ENCODE data around the gene C22orf39. TPM values are rescaled to one million over a fixed set of nuclear protein-coding genes. Genes with fewer than 3 reads are reported as not detected.

Gene C22orf39
- total RNA-seq, 6 donors from 2014 or later: 29.1 to 48.6 (median 43.6) TPM

DNA sequence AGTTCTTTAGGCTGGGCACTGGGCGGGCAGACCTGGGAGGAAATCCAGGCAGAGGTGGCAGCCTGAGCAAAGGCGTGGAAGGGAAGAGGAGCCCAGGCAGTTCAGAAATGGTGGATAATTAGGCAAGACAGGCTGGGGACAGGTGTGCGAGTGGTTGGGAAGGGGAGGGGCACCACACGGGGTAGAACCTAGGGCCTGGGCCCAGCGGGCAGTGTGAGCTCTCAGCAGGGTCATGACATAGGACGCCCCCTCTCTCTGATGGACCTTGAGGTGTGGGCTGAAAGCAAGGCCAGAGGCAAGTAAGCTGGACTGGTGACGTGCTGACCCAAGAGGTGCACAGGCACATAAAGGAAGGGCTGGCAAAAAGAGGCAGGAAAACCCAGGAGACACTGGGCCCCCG, 24.7 kb upstream of the C22orf39 start:
- WGBS, 2 donors: 91 to 96% methylated on average over 8 of the region's 8 CpGs
- no peak for ATAC-seq (ENCODE audit: low FRiP score in 2 of 2)
- Histone ChIP-seq H3K9me3 (no peaks in the 10 kb centered on the region), H3K27me3 (no peaks in the 10 kb centered on the region), H3K4me1 (peaks cover 3 to 15% (median 12%) of the 10 kb centered on the region in 4 donors), H3K4me3 (no peak overlapping the region), H3K36me3 (peaks cover 26 to 83% (median 74%) of the 10 kb centered on the region in 4 donors), H3K27ac (no peak overlapping the region)
- TF ChIP-seq POLR2A (IDR thresholded peaks at IDR 0.05) (no peak), EP300 (IDR thresholded peaks at IDR 0.05) (no peak), POLR2AphosphoS5 (IDR thresholded peaks at IDR 0.05) (no peak)
- TF ChIP-seq, protein P1, sequence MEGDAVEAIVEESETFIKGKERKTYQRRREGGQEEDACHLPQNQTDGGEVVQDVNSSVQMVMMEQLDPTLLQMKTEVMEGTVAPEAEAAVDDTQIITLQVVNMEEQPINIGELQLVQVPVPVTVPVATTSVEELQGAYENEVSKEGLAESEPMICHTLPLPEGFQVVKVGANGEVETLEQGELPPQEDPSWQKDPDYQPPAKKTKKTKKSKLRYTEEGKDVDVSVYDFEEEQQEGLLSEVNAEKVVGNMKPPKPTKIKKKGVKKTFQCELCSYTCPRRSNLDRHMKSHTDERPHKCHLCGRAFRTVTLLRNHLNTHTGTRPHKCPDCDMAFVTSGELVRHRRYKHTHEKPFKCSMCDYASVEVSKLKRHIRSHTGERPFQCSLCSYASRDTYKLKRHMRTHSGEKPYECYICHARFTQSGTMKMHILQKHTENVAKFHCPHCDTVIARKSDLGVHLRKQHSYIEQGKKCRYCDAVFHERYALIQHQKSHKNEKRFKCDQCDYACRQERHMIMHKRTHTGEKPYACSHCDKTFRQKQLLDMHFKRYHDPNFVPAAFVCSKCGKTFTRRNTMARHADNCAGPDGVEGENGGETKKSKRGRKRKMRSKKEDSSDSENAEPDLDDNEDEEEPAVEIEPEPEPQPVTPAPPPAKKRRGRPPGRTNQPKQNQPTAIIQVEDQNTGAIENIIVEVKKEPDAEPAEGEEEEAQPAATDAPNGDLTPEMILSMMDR (IDR thresholded peaks at IDR 0.05): no peak
- no peak for DNase-seq

DNA sequence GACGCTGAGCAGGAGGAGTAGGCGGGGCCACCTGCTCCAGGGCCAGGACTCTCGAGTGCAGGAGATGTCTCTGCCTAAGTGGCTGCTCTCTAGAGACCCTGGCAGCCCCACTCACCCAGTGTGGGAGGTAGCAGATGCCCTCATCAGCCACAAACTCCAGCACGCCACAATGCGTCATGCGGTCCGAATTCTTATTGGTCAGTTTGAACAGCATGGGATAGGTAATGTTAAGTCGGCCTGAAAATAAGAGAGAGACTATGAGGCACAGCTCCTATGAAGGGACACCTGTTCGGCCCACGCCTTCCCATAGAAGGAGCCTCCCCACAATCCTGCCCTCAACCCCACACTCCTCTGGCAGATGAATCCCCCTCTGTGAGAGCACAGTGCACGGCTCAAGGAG, 24.1 kb upstream of the C22orf39 start:
- WGBS, 2 donors: 85 to 90% methylated on average over 3 to 11 of the region's 11 CpGs
- ATAC-seq (ENCODE audit: low FRiP score in 2 of 2): no peak
- TF ChIP-seq EP300 (IDR thresholded peaks at IDR 0.05): no peak
- TF ChIP-seq POLR2A (IDR thresholded peaks at IDR 0.05): no peak
- TF ChIP-seq POLR2AphosphoS5 (IDR thresholded peaks at IDR 0.05): no peak
- TF ChIP-seq, protein P1 (IDR thresholded peaks at IDR 0.05): no peak
- Histone ChIP-seq H3K4me3 (no peak overlapping the region), H3K4me1 (peaks cover 0 to 11% (median 8%) of the 10 kb centered on the region in 4 donors), H3K36me3 (peaks cover 33 to 90% (median 80%) of the 10 kb centered on the region in 4 donors), H3K9me3 (no peaks in the 10 kb centered on the region), H3K27ac (no peak overlapping the region), H3K27me3 (no peaks in the 10 kb centered on the region)
- no peak for DNase-seq

DNA sequence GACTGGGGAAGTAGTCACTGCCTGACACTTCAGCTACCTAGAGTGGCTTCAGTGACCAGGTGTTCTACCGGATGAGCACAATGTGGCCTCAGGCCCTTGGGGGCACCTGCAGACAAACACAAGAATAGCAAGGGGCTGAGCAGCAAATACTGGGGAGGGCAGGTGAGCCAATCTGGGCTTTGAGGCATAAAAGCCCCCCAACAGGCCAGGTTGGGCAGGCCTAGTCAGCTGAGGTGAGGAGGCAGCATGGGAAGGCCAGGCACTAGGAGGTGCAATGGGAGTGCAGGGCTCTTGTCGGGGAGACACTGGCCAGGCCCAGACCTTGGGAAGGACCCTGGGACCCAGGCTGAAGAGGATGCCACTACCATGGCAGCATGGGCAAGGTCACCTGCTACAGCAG, 22.5 kb upstream of the C22orf39 start:
- DNase-seq (no peak), ATAC-seq (ENCODE audit: low FRiP score in 2 of 2) (no peak)
- Histone ChIP-seq H3K4me1 (no peaks in the 10 kb centered on the region), H3K27ac (no peak overlapping the region), H3K4me3 (no peak overlapping the region), H3K36me3 (peaks cover 40 to 100% (median 92%) of the 10 kb centered on the region in 4 donors), H3K27me3 (no peaks in the 10 kb centered on the region), H3K9me3 (no peaks in the 10 kb centered on the region)
- TF ChIP-seq EP300 (IDR thresholded peaks at IDR 0.05): no peak
- TF ChIP-seq, protein P1 (IDR thresholded peaks at IDR 0.05): no peak
- no peak for TF ChIP-seq POLR2A (IDR thresholded peaks at IDR 0.05)
- no peak for TF ChIP-seq POLR2AphosphoS5 (IDR thresholded peaks at IDR 0.05)
- 100% methylated on average over 2 of the region's 2 CpGs for WGBS, 2 donors

DNA sequence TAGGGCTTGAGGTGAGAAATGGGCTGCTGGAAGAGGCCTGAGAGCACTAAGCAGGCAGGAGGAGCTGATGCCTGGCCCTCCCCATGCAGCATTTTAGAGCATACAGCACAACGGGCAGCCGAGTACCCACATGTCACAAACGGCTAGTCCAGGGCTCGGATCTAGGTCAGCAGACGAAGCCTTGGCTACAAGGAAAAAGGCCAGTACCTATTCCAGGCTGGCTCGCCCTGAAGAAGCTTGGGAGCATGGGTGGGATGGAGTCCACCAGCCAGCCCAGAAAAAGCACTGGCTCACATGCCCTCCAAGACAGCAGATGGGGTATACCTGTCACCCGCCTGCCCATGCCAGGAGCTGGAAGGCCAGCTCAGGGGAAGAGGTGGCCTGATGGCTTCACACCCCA, 21.9 kb upstream of the C22orf39 start:
- Histone ChIP-seq H3K36me3 (peaks cover 44 to 100% (median 92%) of the 10 kb centered on the region in 4 donors), H3K27me3 (no peaks in the 10 kb centered on the region), H3K27ac (no peak overlapping the region), H3K4me3 (no peak overlapping the region), H3K4me1 (no peaks in the 10 kb centered on the region), H3K9me3 (no peaks in the 10 kb centered on the region)
- WGBS, 2 donors: 92 to 93% methylated on average over 7 of the region's 7 CpGs
- ATAC-seq (ENCODE audit: low FRiP score in 2 of 2) (no peak), DNase-seq (no peak)
- TF ChIP-seq, protein P1 (IDR thresholded peaks at IDR 0.05): no peak
- TF ChIP-seq POLR2A (IDR thresholded peaks at IDR 0.05): no peak
- TF ChIP-seq POLR2AphosphoS5 (IDR thresholded peaks at IDR 0.05): no peak
- TF ChIP-seq EP300 (IDR thresholded peaks at IDR 0.05): no peak

DNA sequence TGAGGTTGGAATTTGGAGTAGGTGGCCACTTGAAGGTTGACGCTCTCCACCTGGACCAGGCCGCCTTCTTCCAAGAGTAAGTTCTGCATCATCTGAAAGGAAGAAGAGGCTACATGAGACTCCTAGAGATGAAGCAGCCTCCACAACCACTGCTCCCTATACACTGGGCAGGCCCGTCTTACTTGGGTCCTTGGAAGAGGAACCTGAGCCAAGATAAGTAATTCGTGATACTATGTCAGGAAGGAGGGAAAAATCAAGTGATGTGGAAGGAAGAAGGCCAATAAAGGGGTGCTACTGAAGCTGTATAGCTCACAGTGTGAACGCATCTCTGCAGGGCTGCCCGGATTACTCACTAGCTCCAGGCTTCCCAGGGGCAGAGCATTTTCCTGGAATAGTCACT, 20.4 kb upstream of the C22orf39 start:
- TF ChIP-seq, protein P1 (IDR thresholded peaks at IDR 0.05): no peak
- TF ChIP-seq EP300 (IDR thresholded peaks at IDR 0.05): no peak
- Histone ChIP-seq H3K9me3 (no peaks in the 10 kb centered on the region), H3K36me3 (peaks cover 39 to 100% (median 89%) of the 10 kb centered on the region in 4 donors), H3K4me1 (no peaks in the 10 kb centered on the region), H3K27ac (no peak overlapping the region), H3K27me3 (no peaks in the 10 kb centered on the region), H3K4me3 (no peak overlapping the region)
- DNase-seq (no peak), ATAC-seq (ENCODE audit: low FRiP score in 2 of 2) (no peak)
- WGBS, 2 donors: 95 to 98% methylated on average over 6 of the region's 6 CpGs
